Esophagus muscularis mucosa (tissue), 4 donors: ENCODE data around the gene BCL11B. TPM values are rescaled to one million over a fixed set of nuclear protein-coding genes. Genes with fewer than 3 reads are reported as not detected.
A peak's percentile ranks its signal among the peaks of the same experiment; 100 is the strongest.

Experiments
- DNase-seq: peaks from one replicate; pipeline ENCODE4 v3.0.0-alpha.2; 2017; ENCODE audit errors: extremely low spot score
- H3K27ac ChIP-seq, 4 donors: fragments of 200-600 bp; sonication (generic); replicated peaks in 1 of 4; 1 replicate in 3 of 4; 2 replicates in 1 of 4; pipeline ENCODE4 v1.5.1; 2016 to 2019; ENCODE audit warnings: mild to moderate bottlenecking in 1 of 4
- H3K27me3 ChIP-seq, 4 donors: fragments of 200-600 bp; sonication (generic); one replicate each; pipeline versions ENCODE4 v1.5.1 to v1.6.0; 2016 to 2019
- H3K36me3 ChIP-seq, 4 donors: fragments of 200-600 bp; sonication (generic); one replicate each; pipeline ENCODE4 v1.5.1; 2016 to 2019
- H3K4me1 ChIP-seq, 4 donors: fragments of 200-600 bp; sonication (generic); one replicate each; pipeline ENCODE4 v1.5.1; 2016 to 2019
- H3K4me3 ChIP-seq, 4 donors: fragments of 200-600 bp; sonication (generic); 1 replicate in 2 of 4; 2 replicates in 2 of 4; pipeline ENCODE4 v1.5.1; 2016 to 2019; ENCODE audit warnings: mild to moderate bottlenecking in 4 of 4, moderate library complexity in 1 of 4
- H3K9me3 ChIP-seq, 4 donors: fragments of 200-600 bp; sonication (generic); 1 replicate in 3 of 4; 2 replicates in 1 of 4; pipeline ENCODE4 v1.5.1; 2016 to 2019
- CTCF ChIP-seq, 3 experiments: fragments of 200-600 bp in 2 of 3; fragments of 450-650 bp in 1 of 3; sonication (generic) in 2 of 3; IDR thresholded peaks; one replicate each; pipeline ENCODE4 v1.5.1; 2017 to 2019; ENCODE audit warnings: antibody characterized with exemption in 3 of 3, mild to moderate bottlenecking in 2 of 3, moderate library complexity in 1 of 3
- EP300 ChIP-seq: sonication (generic); formaldehyde crosslinking; IDR thresholded peaks from one replicate; pipeline ENCODE4 v1.6.1; 2017; ENCODE audit warnings: antibody characterized with exemption
- POLR2A ChIP-seq: fragments of 450-650 bp; IDR thresholded peaks from one replicate; pipeline ENCODE4 v1.6.1; 2017; ENCODE audit warnings: antibody characterized with exemption, moderate library complexity, mild to moderate bottlenecking, low read depth
- POLR2AphosphoS5 ChIP-seq, 2 donors: sonication (generic); formaldehyde crosslinking; IDR thresholded peaks; one replicate each; pipeline ENCODE4 v1.6.1; 2017; ENCODE audit warnings: antibody characterized with exemption in 2 of 2
- WGBS: methylation state at CpG from one replicate; pipeline ENCODE4 v1.1.5; 2018; 5-methylcytosine and 5-hydroxymethylcytosine counted together
- intact Hi-C: fragments of 100-400 bp; cut with DNase I; formaldehyde crosslinking; loops from one replicate; pipeline ENCODE4 v1.15.1; 2023
- total RNA-seq, 4 donors: library from RNA; depleted of rRNA; stranded (reverse); fragments of >200 nt; gene quantifications; one replicate each; pipeline versions ENCODE4 v1.1.0 to v1.2.1, GENCODE V29; 2016

Gene BCL11B
- total RNA-seq, 4 donors from 2014 or later = 0.34 to 0.65 (median 0.46) TPM

GRCh38 chr14:99276482-99276881, 4.5 kb upstream of the BCL11B start:
- Histone ChIP-seq H3K4me3 (no peak overlapping the region), H3K27ac (no peak overlapping the region), H3K4me1 (peaks cover 26 to 36% (median 35%) of the 10 kb centered on the region in 4 donors), H3K36me3 (no peaks in the 10 kb centered on the region), H3K27me3 (peaks cover 0 to 89% (median 40%) of the 10 kb centered on the region in 4 donors), H3K9me3 (no peaks in the 10 kb centered on the region)
- intact Hi-C loops = no loop called here
- DNase-seq = no peak
- 65% methylated on average over 2 of the region's 2 CpGs for WGBS
- TF ChIP-seq POLR2AphosphoS5 (IDR thresholded peaks at IDR 0.05) (no peak), EP300 (no peak), CTCF (IDR thresholded peaks at IDR 0.05) (no peak), POLR2A (no peak)

GRCh38 chr14:99275222-99275584, 3.2 kb upstream of the BCL11B start:
- Histone ChIP-seq H3K4me3 (no peak overlapping the region), H3K36me3 (no peaks in the 10 kb centered on the region), H3K27me3 (peaks cover 0 to 91% (median 52%) of the 10 kb centered on the region in 4 donors), H3K27ac (no peak overlapping the region), H3K9me3 (no peaks in the 10 kb centered on the region), H3K4me1 (peaks cover 35 to 48% (median 47%) of the 10 kb centered on the region in 4 donors)
- intact Hi-C loops = no loop called here
- DNase-seq = no peak
- no peak for TF ChIP-seq POLR2A
- TF ChIP-seq POLR2AphosphoS5 (IDR thresholded peaks at IDR 0.05) = no peak
- TF ChIP-seq EP300 = no peak
- TF ChIP-seq CTCF (IDR thresholded peaks at IDR 0.05) = no peak

- TF ChIP-seq POLR2A (no peak), EP300 (no peak), CTCF (IDR thresholded peaks at IDR 0.05) (no peak), POLR2AphosphoS5 (IDR thresholded peaks at IDR 0.05) (no peak)
- Histone ChIP-seq H3K9me3 (no peaks in the 10 kb centered on the region), H3K27me3 (peaks cover 0 to 91% (median 54%) of the 10 kb centered on the region in 4 donors), H3K4me3 (peak overlapping the region; percentile 35 to 51 (median 36)), H3K4me1 (peaks cover 39 to 55% (median 53%) of the 10 kb centered on the region in 4 donors), H3K36me3 (no peaks in the 10 kb centered on the region), H3K27ac (no peak overlapping the region)
- no peak for DNase-seq
- intact Hi-C loops = no loop called here
- WGBS = 3% methylated on average over 45 of the region's 69 CpGs
Observed at GRCh38 chr14:99274346-99275221, 2.6 kb upstream of the BCL11B start.

- peak overlapping the region; percentile 35 to 51 (median 36) for H3K4me3 ChIP-seq
- peak overlapping the region in 1 of 4 donors; percentile 44 for H3K27ac ChIP-seq
- intact Hi-C loops = no loop called here
- TF ChIP-seq POLR2A (no peak), POLR2AphosphoS5 (IDR thresholded peaks at IDR 0.05) (no peak), CTCF (IDR thresholded peaks at IDR 0.05) (no peak), EP300 (no peak)
- H3K4me1 ChIP-seq = peaks cover 39 to 57% (median 56%) of the 10 kb centered on the region in 4 donors
- no peaks in the 10 kb centered on the region for H3K9me3 ChIP-seq
- H3K36me3 ChIP-seq = no peaks in the 10 kb centered on the region
- WGBS = 6% methylated on average over 19 of the region's 34 CpGs
- no peak for DNase-seq
- peaks cover 0 to 91% (median 60%) of the 10 kb centered on the region in 4 donors for H3K27me3 ChIP-seq
Observed at GRCh38 chr14:99273766-99274345, 1.9 kb upstream of the BCL11B start.
